Measurements from ENCODE around the gene MARVELD1.

DNA sequence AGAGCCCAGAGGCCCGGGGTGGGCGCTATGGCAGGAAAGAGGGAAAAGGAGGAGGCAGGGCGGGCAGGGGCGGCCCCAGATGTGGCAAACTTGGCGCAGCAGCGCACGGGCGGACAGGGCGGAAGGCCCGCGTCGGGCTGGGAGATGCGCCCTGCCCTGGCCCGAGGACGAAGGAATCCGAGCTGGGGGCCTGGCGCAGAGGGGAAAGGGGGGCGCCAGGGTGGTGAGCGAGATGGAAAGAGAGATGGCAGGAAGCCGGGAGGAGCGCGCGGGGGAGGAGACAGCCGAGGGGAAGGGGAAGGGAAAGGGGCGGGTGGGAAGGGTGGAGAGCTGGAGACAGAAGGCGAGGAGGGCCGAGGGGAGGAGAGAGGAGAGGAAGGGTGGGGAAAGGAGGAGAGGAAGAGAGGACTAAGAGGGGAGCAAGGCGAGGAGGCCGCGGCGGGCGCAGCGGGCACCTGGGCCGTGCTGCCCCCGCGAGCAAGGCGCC, at the start of gene MARVELD1:
- TF ChIP-seq, protein P1, sequence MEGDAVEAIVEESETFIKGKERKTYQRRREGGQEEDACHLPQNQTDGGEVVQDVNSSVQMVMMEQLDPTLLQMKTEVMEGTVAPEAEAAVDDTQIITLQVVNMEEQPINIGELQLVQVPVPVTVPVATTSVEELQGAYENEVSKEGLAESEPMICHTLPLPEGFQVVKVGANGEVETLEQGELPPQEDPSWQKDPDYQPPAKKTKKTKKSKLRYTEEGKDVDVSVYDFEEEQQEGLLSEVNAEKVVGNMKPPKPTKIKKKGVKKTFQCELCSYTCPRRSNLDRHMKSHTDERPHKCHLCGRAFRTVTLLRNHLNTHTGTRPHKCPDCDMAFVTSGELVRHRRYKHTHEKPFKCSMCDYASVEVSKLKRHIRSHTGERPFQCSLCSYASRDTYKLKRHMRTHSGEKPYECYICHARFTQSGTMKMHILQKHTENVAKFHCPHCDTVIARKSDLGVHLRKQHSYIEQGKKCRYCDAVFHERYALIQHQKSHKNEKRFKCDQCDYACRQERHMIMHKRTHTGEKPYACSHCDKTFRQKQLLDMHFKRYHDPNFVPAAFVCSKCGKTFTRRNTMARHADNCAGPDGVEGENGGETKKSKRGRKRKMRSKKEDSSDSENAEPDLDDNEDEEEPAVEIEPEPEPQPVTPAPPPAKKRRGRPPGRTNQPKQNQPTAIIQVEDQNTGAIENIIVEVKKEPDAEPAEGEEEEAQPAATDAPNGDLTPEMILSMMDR (conservative IDR thresholded peaks at IDR 0.05): no peak
- TF ChIP-seq EZH2 (IDR thresholded peaks at IDR 0.05; ENCODE audit: low read depth): no peak

All from PC-9 (cell line).